ENCODE measurements around the gene MTMR1. TPM values are rescaled to one million over a fixed set of nuclear protein-coding genes. Genes with fewer than 3 reads are reported as not detected.

MTMR1 gene
- total and polyA plus RNA-seq, 2 donors (not counting 3 experiments of a cell fraction or from before 2014, with no cell fraction given): 17.1 to 20.3 TPM

- peaks cover 15% of the 10 kb centered on the region for H3K4me1 ChIP-seq (ENCODE audit: control insufficient read depth, extremely low read depth, insufficient read depth, low read length)
- BruUV-seq (replicated peaks): no TSS peak
- H3K27me3 ChIP-seq (ENCODE audit: control insufficient read depth in 2 of 2, insufficient read depth in 2 of 2, low read length in 2 of 2): no peaks in the 10 kb centered on the region
- dilution Hi-C loops (cut with MboI; ENCODE audit: extremely low pct_ligation_motif_present, low sequenced_read_pairs): no loop called here
- peaks cover 20% of the 10 kb centered on the region for H3K79me2 ChIP-seq (ENCODE audit: control insufficient read depth, insufficient read depth, low read length)
- H3K9me3 ChIP-seq (replicated peaks; ENCODE audit: control insufficient read depth, insufficient read depth, low read length): no peaks in the 10 kb centered on the region
- H2AFZ ChIP-seq (ENCODE audit: low read depth, low read length): no peak overlapping the region
- FAIRE-seq (no peak), DNase-seq (ENCODE audit: low read depth, low spot score) (no peak)
- H3K27ac ChIP-seq (ENCODE audit: insufficient read depth, low read depth, low read length): no peak overlapping the region
- intact Hi-C loops (cut with micrococcal nuclease): no loop called here
- no peaks in the 10 kb centered on the region for H3K36me3 ChIP-seq (ENCODE audit: control insufficient read depth in 2 of 2, extremely low read depth in 1 of 2, insufficient read depth in 2 of 2, low read length in 2 of 2)
- no peak overlapping the region for H3K4me2 ChIP-seq (ENCODE audit: insufficient read depth, low read length)
- no peak overlapping the region for H3K9ac ChIP-seq (replicated peaks; ENCODE audit: extremely low read depth, insufficient read depth, low read length)
- H3K4me3 ChIP-seq (replicated peaks in 1 of 3; ENCODE audit: insufficient read depth in 1 of 3, low read depth in 1 of 3, low read length in 3 of 3): no peak overlapping the region
- ChIA-PET CTCF (interaction anchor here (1.4 kb wide), 1 partner anchor 18 kb away, joined by 3 read pairs; no protein-coding TSS in a partner anchor), POLR2A (no interaction called here)
- H4K20me1 ChIP-seq (replicated peaks; ENCODE audit: control insufficient read depth, extremely low read depth, insufficient read depth, low read length): no peaks in the 10 kb centered on the region
- TF ChIP-seq CTCF (IDR thresholded peaks at IDR 0.05; ENCODE audit: extremely low read depth in 1 of 2, insufficient read depth in 1 of 2, low read depth in 1 of 2, low read length in 2 of 2) (no peak), JUN (IDR thresholded peaks at IDR 0.05; ENCODE audit: borderline replicate concordance, insufficient read depth, insufficient read length, low read depth) (no peak)
- H3K9me1 ChIP-seq (replicated peaks; ENCODE audit: control insufficient read depth, extremely low read depth, insufficient read depth, low read length): no peaks in the 10 kb centered on the region
Measured at GRCh38 chrX:150701377-150701776, 8.2 kb downstream of the MTMR1 start.

- H3K4me3 ChIP-seq (replicated peaks in 1 of 3; ENCODE audit: insufficient read depth in 1 of 3, low read depth in 1 of 3, low read length in 3 of 3): no peak overlapping the region
- no TSS peak for BruUV-seq (replicated peaks)
- no peaks in the 10 kb centered on the region for H4K20me1 ChIP-seq (replicated peaks; ENCODE audit: control insufficient read depth, extremely low read depth, insufficient read depth, low read length)
- H3K27ac ChIP-seq (ENCODE audit: insufficient read depth, low read depth, low read length): peak overlapping the region; percentile 75
- no peak for TF ChIP-seq JUN (IDR thresholded peaks at IDR 0.05; ENCODE audit: borderline replicate concordance, insufficient read depth, insufficient read length, low read depth)
- TF ChIP-seq GATA2 (IDR thresholded peaks at IDR 0.05; ENCODE audit: insufficient read depth, insufficient read length, low read depth, low read length): no peak
- TF ChIP-seq POLR2A (IDR thresholded peaks at IDR 0.05; ENCODE audit: low read depth, low read length): no peak
- no peak for TF ChIP-seq FOS (IDR thresholded peaks at IDR 0.05; ENCODE audit: borderline replicate concordance, insufficient read depth, low read length)
- TF ChIP-seq EZH2 (IDR thresholded peaks at IDR 0.05; ENCODE audit: borderline replicate concordance, low read depth, low read length, severe bottlenecking): no peak
- TF ChIP-seq MYC (IDR thresholded peaks at IDR 0.05; ENCODE audit: low read depth, low read length): no peak
- TF ChIP-seq, protein P1, sequence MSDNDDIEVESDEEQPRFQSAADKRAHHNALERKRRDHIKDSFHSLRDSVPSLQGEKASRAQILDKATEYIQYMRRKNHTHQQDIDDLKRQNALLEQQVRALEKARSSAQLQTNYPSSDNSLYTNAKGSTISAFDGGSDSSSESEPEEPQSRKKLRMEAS (IDR thresholded peaks at IDR 0.05; ENCODE audit: insufficient read depth, insufficient read length): no peak
- TF ChIP-seq POLR2AphosphoS5 (IDR thresholded peaks at IDR 0.05; ENCODE audit: insufficient read depth, low read depth, low read length): no peak
- H3K79me2 ChIP-seq (ENCODE audit: control insufficient read depth, insufficient read depth, low read length): peaks cover 7% of the 10 kb centered on the region
- CTCF ChIA-PET: interaction anchor here (1.9 to 2.7 kb wide), 2 partner anchors 12 to 20 kb away, joined by 5 to 11 read pairs; no protein-coding TSS in a partner anchor
- peak; percentile 1 for DNase-seq (ENCODE audit: low read depth, low spot score)
- no peaks in the 10 kb centered on the region for H3K36me3 ChIP-seq (ENCODE audit: control insufficient read depth in 2 of 2, extremely low read depth in 1 of 2, insufficient read depth in 2 of 2, low read length in 2 of 2)
- no peaks in the 10 kb centered on the region for H3K9me1 ChIP-seq (replicated peaks; ENCODE audit: control insufficient read depth, extremely low read depth, insufficient read depth, low read length)
- POLR2A ChIA-PET: no interaction called here
- H3K4me2 ChIP-seq (ENCODE audit: insufficient read depth, low read length): peak overlapping the region; percentile 29
- H2AFZ ChIP-seq (ENCODE audit: low read depth, low read length): no peak overlapping the region
- dilution Hi-C loops (cut with MboI; ENCODE audit: extremely low pct_ligation_motif_present, low sequenced_read_pairs) (no loop called here), intact Hi-C loops (cut with micrococcal nuclease) (no loop called here)
- no peaks in the 10 kb centered on the region for H3K27me3 ChIP-seq (ENCODE audit: control insufficient read depth in 2 of 2, insufficient read depth in 2 of 2, low read length in 2 of 2)
- H3K9ac ChIP-seq (replicated peaks; ENCODE audit: extremely low read depth, insufficient read depth, low read length): peak overlapping the region; percentile 37
- FAIRE-seq: no peak
- peaks cover 15% of the 10 kb centered on the region for H3K4me1 ChIP-seq (ENCODE audit: control insufficient read depth, extremely low read depth, insufficient read depth, low read length)
- no peaks in the 10 kb centered on the region for H3K9me3 ChIP-seq (replicated peaks; ENCODE audit: control insufficient read depth, insufficient read depth, low read length)
Measured at GRCh38 chrX:150702966-150703694, 9.9 kb downstream of the MTMR1 start.

All from endothelial cell of umbilical vein (primary cell).